UCSD-AML1 (cell line): Measurements from ENCODE around the gene CABYR.
"Not testable (repeated sequence)": the region's sequence is repeated elsewhere in the genome, so short reads cannot be mapped to it uniquely, and the experiment has no call there.

Experiments used
- DNase-seq: peaks from one replicate; lab custom pipeline; 2025; ENCODE audit not compliant: unreplicated experiment; lab: John Stamatoyannopoulos, UW

Gene CABYR

DNA sequence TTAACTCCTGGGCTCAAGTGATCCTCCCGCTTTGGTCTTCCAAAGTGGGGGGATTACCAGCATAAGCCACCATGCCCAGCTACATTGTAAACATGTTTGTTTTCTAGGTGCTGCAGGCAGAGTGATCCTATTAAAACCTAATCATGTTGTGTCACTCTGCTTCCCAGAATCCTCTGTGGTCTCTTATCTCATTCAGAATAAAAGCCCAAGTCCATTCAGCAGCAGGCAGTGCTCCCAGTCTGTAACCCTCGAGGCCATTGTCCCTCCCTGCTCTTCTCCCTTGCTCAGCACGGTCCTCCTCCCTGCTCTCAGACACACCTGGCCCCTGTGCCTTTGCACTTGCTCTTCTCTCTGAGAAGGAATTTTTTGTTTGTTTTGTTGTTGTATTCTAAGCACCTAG, 11.1 kb upstream of the CABYR start:
- no peak for DNase-seq

DNA sequence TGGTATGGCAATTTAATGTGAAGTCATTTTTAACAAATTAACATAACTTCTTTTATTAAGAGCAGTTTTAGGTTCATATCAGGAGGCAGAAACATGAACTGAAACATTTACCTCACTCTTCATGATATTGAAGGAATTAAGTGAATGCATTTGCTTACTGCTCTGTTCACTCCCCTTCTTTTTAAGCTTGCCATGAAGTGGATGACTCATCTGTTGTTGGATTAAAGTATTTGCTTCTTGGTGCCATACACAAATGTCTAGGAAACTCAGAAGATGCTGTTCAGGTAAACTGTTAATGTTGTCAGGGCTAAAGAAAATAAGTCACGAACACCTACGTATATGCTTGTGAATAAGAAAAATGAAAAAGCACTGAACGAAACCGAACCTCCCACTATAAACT, 10.2 kb upstream of the CABYR start:
- no peak for DNase-seq

DNA sequence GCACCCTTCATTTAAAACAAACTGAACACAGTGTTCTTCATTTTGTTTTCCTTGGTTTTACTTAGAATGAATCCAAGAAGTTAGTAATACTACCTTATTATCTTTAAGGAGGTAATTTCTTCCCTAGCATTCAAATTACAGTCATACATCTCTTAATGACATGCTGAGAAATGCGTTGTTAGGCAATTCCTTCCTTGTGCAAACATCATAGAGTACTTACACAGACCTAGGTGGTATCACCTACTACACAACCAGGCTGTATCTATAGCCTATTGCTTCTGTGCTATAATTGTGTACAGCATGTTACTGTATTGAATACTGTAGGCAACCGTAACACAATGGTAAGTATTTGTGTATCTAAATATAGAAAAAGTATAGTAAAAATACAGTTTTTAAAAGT, 8.4 kb upstream of the CABYR start:
- no peak for DNase-seq

DNA sequence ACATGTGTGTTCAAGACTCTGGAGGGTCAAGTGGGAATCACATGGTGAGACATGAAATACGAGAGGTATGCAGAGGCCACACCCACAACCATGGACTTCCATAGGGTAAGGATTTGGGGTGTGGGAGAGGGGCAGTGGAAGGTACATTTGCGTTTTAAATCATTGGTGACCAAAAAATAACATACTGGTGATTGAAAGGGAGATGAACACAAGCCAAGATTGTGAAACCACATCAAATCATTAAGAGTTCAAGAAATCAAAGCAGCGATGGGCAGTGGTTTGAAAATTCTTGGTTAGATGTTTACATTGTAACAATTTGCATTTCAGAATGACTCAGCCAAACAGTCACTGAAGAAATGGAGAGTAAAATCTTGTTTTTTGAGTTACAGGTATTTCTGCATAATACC, 1.9 kb upstream of the CABYR start:
- no peak for DNase-seq

DNA sequence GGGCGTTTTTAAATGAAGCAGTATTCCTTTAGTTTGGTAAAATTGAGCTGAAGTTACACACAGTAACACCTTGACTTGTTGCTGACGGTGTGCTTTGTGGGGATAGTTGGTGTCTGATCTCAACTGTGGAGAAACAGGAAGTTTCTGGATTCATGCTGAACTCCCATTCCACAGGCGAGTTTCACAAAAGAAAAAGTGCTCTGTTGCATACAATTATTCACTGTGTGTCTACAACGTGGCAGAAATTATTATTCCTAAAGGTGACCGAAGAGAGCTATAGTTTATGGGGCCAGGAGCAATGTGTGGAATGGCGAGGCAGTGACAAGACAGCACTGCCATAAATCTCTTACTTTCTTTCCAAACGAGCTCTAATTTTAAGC, 463 bp upstream of the CABYR start:
- DNase-seq, result no peak

DNA sequence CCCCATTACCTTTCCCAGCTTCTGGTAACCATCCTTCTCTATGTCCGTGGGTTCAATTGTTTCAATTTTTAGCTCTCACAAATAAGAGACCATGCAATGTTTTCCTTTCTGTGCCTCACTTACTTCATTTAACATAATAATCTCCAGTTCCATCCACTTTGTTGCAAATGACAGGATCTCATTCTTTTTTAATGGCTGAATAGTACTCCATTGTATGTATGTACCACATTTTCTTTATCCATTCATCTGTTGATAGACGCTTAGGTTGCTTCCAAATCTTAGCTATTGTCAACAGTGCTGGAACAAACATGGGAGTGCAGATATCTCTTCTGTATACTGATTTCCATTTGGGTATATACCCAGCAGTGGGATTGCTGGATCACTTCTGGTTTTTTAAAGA, 1.8 kb downstream of the CABYR start:
- no peak for DNase-seq

DNA sequence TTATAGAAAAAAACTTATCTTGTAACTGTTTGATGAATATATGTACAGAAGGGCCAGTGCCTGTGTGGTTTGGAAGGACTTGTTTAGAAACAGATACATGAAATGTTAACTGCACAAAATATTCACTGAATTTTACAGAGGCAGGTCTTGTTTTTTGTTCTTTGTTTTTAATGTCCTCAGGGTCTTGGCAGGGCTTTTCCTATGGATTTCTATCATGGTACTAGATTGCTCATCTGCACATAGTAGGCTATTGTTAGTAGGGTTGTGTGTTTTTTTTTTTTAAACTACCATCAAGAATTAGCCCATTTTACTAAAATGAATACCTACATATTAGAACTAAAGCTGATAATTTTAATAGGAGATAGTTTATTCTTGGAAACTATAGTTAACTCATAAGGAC, 3.5 kb downstream of the CABYR start:
- no peak for DNase-seq

DNA sequence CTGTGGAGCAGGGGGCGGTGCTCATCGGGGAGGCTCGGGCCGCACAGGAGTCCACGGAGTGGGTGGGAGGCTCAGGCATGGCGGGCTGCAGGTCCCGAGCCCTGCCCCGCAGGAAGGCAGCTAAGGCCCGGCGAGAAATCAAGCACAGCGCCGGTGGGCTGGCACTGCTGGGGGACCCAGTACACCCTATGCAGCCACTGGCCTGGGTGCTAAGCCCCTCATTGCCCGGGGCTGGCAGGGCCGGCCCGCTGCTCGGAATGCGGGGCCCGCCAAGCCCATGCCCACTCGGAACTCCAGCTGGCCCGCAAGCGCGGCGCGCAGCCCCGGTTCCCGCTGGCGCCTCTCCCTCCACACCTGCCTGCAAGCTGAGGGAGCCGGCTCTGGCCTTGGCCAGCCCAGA, 10.7 kb downstream of the CABYR start:
- not testable (repeated sequence) for DNase-seq

DNA sequence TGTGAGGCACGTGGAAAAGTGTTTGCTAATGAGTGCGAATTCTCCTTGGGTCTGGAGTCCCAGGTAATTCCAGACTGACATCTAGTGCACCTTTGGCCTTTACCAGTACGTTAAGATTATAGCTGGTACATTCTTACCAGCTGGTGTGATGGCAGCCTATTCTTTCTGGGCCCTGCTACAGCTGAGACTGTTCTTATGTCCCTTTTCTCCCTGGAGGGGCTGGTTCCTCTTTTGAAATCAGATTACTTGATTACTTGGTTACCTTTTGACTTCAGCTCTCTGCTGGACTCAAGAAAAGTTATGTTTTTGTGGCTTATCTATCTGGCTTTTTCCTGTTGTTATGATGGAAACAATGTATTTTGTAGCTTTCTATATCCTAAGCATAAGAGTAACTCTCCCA, 14.5 kb downstream of the CABYR start:
- no peak for DNase-seq

DNA sequence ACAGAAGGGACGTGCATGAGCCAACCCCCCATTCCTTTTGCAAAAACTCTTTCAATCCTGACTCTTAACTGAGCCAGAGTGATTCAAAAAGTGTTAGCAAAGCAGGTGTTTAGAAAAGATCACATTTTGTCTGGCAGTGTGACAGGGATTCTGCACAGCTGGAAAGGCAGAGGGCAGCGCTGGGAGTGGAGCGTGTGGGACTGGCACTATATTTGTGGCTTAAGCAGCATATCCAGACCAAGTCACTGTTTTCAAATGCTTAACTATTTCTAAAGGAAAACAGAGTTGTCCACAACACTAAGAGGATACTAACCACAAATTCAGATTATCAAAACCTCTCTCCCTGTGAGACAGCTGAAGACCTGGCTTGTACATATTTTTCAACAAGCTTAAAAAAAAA, 19.0 kb downstream of the CABYR start:
- no peak for DNase-seq

DNA sequence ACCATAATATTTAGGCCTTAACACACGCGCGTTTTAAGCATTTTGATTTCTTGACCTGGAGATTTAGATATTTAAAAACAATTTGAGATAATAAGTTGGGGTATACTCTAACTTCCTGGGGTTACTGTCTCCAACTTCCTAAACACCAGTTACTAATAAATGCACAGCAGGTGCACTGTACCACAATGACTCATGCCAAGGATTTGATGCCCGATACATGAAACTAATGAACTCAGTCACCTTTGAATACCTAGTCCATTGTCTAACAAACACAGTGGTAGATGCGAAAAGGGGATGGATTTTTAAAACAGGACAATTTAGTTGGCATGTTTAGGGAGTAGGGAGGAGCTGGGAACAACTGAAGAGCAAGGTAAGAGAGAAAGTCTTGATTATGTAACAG, 21.2 kb downstream of the CABYR start:
- no peak for DNase-seq

DNA sequence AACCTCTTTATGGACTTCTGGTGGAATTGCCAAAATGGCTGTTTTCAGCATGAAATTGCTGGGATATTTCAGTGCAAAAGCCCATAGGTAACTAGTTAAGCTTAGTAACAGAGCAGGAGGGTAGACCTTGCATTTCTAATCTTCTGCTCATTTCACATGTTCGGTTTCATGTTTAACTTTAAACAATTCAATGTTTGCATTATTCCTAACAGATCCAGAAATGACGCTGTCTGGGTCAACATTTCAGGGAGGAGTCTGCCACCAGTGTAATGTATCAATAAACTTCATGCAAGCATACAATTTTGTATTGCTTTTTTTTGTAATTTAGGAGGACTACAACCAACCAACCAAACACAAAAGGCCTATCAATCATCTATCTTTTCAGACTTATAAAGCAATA, 22.4 kb downstream of the CABYR start:
- DNase-seq, result no peak

DNA sequence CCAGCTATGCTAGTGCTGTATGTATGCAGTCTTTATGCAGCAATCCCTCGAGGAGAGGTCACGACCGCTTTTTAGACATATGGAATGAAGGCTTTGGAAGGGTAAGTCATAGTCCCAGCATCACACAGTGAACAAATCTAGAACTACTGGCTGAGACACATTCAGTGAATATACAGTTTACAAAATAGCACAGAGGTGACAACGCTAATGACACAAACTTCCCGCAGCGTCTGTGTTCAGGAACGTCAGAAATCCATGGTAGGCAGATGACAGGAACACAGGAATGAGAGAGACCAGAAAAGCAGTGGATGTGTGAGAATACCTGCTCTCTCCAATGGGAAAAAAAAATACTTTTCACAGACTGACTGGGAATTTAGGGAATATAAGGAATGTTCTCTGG, 29.6 kb downstream of the CABYR start:
- DNase-seq, result no peak

DNA sequence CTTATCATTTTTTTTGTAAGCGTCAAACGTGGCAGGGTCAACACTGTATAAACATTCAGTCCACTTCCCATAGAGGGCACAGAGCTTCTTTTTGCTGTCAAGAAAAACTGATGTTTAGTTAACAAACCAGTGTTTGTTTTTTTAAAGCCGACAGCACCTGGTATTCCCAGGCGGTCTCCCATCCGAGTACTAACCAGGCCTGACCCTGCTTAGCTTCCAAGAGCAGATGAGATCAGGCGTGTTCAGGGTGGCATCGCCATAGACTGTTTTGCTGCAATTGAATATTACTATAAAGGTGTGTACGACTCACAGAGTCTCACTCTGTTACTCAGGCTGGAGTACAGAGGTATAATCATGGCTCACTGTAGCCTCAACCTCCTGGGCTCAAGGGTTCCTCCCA, 31.5 kb downstream of the CABYR start:
- DNase-seq, result no peak

DNA sequence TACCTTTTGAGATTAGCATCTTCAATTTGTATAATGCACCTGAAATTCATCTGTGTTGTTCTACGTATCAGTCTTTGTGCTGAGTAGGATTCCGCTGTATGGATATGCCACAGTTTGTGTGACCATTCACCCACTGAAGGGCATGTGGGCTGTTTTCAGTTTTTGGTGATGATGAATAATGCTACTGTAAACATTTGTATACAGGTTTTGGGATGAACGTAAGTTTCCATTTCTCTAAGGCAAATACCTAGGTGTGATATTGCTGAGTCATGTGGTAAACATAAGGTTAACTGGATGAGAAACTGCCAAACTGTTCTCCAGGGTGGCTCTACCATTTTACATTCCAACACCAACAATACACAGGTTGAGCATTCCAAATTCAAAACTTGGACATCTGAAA, 35.1 kb downstream of the CABYR start:
- no peak for DNase-seq

DNA sequence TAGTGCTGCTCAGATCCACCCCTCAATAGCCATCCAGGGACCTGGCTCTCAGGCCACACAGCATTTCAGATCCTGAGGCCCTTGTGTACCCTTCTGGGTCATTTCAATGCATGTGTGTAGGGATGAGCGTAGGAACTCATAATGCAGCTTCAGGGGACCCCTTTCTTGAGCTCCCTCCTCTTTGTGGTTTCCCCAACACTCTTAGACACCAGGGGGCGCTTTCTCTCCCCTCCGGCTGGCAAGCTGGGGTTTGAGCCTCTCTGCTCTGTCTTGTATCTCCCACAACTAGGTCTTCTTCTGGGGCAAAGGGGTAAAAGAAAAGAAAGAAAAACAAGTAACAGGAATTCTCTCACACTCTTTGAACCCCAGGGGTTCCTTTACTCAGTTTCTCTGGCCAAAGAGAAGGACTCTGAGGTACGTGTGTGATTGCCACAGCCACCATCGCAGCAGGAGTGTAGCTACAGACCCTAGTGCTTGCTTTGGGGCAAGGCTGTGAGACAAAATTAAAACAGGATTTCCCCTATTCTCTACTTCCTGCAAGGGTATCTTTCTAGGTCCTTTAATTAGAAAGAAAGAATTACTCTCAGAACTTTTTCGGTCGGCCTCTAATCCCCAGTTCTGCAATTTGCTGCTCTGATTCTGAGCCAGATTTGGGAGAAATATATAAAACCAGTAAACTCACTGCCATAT, 38.0 kb downstream of the CABYR start:
- DNase-seq, result peak; percentile 22

DNA sequence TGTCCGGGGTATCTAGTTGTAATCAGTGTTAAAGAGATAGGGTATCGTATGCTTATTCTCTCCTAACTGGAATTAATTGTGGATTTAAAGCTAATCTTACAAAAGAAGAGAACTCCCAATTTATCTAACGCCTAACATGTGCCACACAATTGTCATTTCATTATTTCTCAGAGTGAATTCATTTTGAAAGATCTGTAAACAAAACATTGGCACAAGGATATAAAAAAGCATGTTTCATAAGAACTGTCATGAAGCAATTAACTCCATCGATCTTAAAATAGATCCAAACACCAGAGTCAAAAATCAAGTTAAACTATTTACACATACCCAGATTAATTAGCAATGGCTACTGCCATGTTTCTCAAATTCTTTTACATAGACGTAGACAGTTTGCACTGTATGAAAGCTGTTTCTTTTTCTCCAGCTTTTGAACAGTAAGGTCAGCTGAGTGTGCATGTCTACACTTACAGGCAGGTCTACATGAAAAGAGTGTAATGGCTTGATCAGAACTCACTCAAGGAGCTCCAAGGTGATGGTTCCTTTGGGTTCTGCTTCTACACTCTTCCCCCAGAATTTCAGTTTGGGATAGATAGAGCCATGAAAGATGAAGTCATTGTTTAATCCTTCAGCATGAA, 38.8 kb downstream of the CABYR start:
- DNase-seq, result no peak

DNA sequence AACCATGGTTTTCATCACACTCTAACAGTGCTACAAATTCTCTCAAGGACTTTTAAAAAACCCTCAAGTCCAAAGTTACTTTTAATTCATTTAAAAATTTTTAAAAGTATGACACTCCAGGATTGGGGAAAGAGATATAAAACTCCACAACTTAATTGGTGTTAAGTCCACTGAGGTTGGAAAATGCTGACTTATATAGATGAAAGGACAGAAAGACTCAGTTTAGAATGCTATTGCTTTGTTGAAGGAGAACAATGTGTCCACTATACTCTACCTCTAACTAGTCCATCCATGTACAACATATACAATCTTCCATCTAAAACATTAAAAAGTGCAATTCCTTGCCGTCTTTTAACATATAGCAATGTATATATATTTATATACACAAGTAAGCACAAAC, 41.2 kb downstream of the CABYR start:
- no peak for DNase-seq

DNA sequence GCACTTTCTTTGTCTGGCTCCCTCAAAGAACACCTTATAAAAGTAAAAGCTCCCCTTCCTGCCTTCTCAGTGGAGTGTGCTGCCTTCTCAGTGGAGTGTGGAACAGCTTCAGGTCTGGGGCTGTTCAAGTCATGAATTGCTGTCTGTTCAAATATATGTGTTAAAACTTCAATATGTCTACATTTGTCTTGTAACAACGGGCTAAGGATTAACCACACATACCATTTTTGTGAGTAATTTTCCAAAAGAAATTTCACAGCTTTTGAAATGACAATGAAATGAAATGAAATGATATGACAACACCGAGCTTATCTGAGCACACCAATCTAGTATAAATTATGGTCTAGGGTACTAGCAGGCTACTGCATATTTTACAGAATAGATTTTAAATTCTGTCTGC, 42.9 kb downstream of the CABYR start:
- DNase-seq, result no peak

DNA sequence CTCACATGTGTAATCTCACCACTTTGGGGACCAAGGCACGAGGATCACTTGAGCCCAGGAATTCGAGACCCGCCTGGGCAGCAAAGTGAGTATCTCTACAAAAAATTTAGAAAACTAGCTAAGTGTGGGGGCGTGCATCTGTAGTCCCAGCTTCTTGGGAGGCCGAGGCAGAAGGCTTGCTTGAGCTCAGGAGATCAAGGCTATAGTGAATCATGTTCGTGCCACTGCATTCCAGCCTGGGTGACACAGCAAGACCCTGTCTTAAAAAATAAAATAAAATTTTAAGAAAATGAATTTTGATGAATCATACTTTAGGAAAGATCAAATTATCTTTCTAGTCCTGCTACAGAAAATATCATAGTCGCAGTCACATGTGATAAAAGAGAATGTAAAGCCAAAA, 46.9 kb downstream of the CABYR start:
- DNase-seq, result no peak

DNA sequence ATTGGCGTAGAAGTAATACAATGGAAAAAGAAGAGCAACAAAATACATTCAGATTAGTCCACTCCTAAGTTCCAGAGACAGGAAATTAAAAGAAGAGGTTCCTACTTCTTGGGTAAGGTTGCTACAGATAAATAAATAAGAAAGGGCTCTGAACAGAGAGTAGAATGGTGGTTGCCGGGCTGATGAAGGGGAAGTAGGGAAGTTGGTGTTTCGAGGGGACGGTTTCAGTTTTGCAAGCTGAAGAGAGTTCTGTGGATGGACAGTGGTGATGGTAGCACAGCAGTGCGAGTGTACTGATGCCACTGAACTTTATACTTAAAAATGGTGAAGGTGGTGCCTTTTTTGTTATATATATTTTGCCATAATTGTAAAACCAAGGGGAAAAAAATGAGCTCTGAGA, 48.2 kb downstream of the CABYR start:
- no peak for DNase-seq

DNA sequence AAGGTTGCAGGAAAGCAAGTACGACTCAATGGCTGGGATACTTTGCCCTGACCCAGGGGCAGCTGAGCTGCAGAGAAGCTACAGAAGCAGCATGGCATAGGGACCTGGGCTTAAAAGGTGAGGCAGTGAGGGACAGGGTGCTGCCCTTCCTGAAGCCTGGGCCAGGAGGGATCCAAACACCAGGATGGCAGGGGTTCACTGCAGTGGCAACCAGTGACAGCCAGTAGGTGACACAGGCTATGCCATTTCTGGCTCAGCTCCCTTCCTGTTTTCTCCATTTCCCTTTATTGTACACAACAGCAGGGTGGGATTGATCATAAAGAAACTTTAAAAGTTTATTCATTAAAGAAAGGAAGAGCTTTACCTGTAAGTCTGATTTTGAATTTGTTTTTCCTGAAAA, 48.8 kb downstream of the CABYR start:
- no peak for DNase-seq

DNA sequence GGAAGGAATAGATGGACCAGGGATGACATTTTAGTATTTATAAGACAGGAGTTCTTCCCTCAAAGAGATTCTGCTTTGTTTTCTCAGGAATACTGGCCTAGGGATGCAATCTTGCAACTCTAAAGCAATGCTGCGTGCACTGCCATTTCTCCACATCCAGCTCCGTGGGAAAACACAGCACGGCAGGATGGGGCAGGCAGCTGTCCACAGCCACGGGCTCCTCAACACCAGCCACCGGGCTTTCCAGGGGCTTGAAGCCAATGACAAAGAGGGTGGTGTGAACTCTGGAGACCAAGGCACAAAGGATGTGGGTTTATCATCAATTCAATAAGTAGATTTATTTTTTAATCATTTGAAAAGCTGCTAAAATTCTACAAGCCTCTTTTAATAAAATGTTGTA, 49.3 kb downstream of the CABYR start:
- no peak for DNase-seq
